ENCODE data around the gene GPA33. TPM values are rescaled to one million over a fixed set of nuclear protein-coding genes. Genes with fewer than 3 reads are reported as not detected.

Gene GPA33
- total and polyA plus RNA-seq, 9 of the 15 experiments (the other 6 are each of a cell fraction or from before 2014, with no cell fraction given) = 0.13 TPM; not detected in 8

DNA sequence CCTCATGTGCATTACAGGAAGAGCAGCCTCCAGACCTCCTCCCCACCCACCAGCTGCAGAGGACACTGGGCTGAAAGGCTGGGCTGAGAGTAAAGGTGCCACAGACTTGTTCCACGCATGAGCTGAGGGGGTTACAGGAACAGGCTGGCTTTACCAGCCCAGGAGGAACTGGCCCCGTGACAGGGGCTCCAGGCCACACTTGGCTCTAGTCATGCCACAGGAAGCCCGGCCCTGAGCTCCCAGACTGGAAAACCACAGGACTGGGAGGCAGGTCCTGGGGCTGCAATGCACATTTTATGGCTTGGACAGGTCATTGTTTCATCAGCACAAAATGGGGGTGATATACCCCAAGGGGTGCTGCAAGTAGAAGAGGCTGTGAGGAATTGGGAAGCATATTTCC lies 35.6 kb downstream of the GPA33 start:
- intact Hi-C loops (cut with micrococcal nuclease) = no loop called here
- BruUV-seq (replicated peaks) = no TSS peak
- TF ChIP-seq ARNT (IDR thresholded peaks at IDR 0.05) (no peak), NFIC (IDR thresholded peaks at IDR 0.05) (no peak), TEAD1 (CRISPR knock-in tag; IDR thresholded peaks at IDR 0.05) (no peak), KLF16 (IDR thresholded peaks at IDR 0.05) (no peak), HNRNPK (IDR thresholded peaks at IDR 0.05; ENCODE audit: low read depth, low read length, poor library complexity, severe bottlenecking) (no peak), NFIX (CRISPR knock-in tag; IDR thresholded peaks at IDR 0.05; ENCODE audit: low read depth) (no peak), GTF2F1 (IDR thresholded peaks at IDR 0.05; ENCODE audit: low read depth, low read length) (no peak), ZNF717 (CRISPR knock-in tag; IDR thresholded peaks at IDR 0.05) (no peak), ZNF311 (CRISPR knock-in tag; IDR thresholded peaks at IDR 0.05) (no peak), RUNX1 (IDR thresholded peaks at IDR 0.05; ENCODE audit: low read depth) (no peak), ZNF707 (CRISPR knock-in tag; conservative IDR thresholded peaks at IDR 0.05) (no peak), NCOA1 (IDR thresholded peaks at IDR 0.05; ENCODE audit: low read depth) (no peak), TAL1 (IDR thresholded peaks at IDR 0.05) (no peak), BHLHE40 (IDR thresholded peaks at IDR 0.05; ENCODE audit: low read length) (no peak), HDAC6 (IDR thresholded peaks at IDR 0.05; ENCODE audit: low read depth, low read length) (no peak), ZNF184 (CRISPR knock-in tag; IDR thresholded peaks at IDR 0.05) (no peak), MYNN (IDR thresholded peaks at IDR 0.05) (no peak), MYNN (CRISPR knock-in tag; IDR thresholded peaks at IDR 0.05) (no peak), GABPB2 (CRISPR knock-in tag; conservative IDR thresholded peaks at IDR 0.05) (no peak)
- TF ChIP-seq, protein P1, sequence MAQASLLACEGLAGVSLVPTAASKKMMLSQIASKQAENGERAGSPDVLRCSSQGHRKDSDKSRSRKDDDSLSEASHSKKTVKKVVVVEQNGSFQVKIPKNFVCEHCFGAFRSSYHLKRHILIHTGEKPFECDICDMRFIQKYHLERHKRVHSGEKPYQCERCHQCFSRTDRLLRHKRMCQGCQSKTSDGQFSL (CRISPR knock-in tag; IDR thresholded peaks at IDR 0.05) = no peak
- TF ChIP-seq, protein P1 (tag; IDR thresholded peaks at IDR 0.05) = no peak
- TF ChIP-seq, protein P2, sequence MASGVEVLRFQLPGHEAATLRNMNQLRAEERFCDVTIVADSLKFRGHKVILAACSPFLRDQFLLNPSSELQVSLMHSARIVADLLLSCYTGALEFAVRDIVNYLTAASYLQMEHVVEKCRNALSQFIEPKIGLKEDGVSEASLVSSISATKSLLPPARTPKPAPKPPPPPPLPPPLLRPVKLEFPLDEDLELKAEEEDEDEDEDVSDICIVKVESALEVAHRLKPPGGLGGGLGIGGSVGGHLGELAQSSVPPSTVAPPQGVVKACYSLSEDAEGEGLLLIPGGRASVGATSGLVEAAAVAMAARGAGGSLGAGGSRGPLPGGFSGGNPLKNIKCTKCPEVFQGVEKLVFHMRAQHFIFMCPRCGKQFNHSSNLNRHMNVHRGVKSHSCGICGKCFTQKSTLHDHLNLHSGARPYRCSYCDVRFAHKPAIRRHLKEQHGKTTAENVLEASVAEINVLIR (CRISPR knock-in tag; IDR thresholded peaks at IDR 0.05) = no peak
- no peaks in the 10 kb centered on the region for H3K9me1 ChIP-seq (ENCODE audit: control insufficient read depth, insufficient read depth, low read length)
- ChIA-PET POLR2A (interaction anchor here (0.8 kb wide), 1 partner anchor 19 kb away, joined by 3 read pairs; no protein-coding TSS in a partner anchor), CTCF (ENCODE audit: low intra/inter-chr PET ratio) (interaction anchor here (0.6 kb wide), 1 partner anchor 27 kb away, joined by 3 read pairs; no protein-coding TSS in a partner anchor)
- no peaks in the 10 kb centered on the region for H4K20me1 ChIP-seq (replicated peaks; ENCODE audit: control insufficient read depth, insufficient read depth, low read length)
- H3K27me3 ChIP-seq (ENCODE audit: control insufficient read depth in 2 of 2, insufficient read depth in 2 of 2, low read length in 2 of 2) = peaks cover 10 to 53% of the 10 kb centered on the region in 2 experiments; a peak in 4 of 5 replicates
- in situ Hi-C loops (cut with MboI) = no loop called here
- no peaks in the 10 kb centered on the region for H3K36me3 ChIP-seq (ENCODE audit: control insufficient read depth, insufficient read depth, low read length)
- peaks cover 0 to 10% of the 10 kb centered on the region in 2 experiments; a peak in 3 of 5 replicates for H3K4me1 ChIP-seq (replicated peaks in 1 of 2; ENCODE audit: control insufficient read depth in 2 of 2, insufficient read depth in 2 of 2, low read length in 2 of 2)
- whole genome bisulfite sequencing (ENCODE audit: insufficient coverage, low coverage, missing lambda C conversion rate) = 0% methylated on average over 3 of the region's 3 CpGs
- DNase-seq (ENCODE audit: extremely low read depth in 1 of 4, low spot score in 3 of 4) (no peak), ATAC-seq (no peak), FAIRE-seq (no peak)
- no peak overlapping the region for H3K9ac ChIP-seq (ENCODE audit: insufficient read depth in 1 of 2, low read depth in 2 of 2, low read length in 2 of 2)
- no peaks in the 10 kb centered on the region for H3K9me3 ChIP-seq (replicated peaks; ENCODE audit: control insufficient read depth, insufficient read depth, low read depth, low read length)
- H2AFZ ChIP-seq (ENCODE audit: low read depth, low read length) = no peak overlapping the region
- H3K4me3 ChIP-seq = no peak overlapping the region
- no peak overlapping the region for H3K4me2 ChIP-seq (ENCODE audit: insufficient read depth, low read length)
- H3K27ac ChIP-seq (ENCODE audit: extremely low read depth, low read depth, low read length) = no peak overlapping the region
- no peaks in the 10 kb centered on the region for H3K79me2 ChIP-seq (ENCODE audit: control insufficient read depth, insufficient read depth, low read length)
